GOT3 (cell line): ENCODE data around the gene BCAS3.
A peak's percentile ranks its signal among the peaks of the same experiment; 100 is the strongest.

Experiments
- DNase-seq: peaks from one replicate; lab custom pipeline; 2025; ENCODE audit warnings: mixed read lengths; lab: John Stamatoyannopoulos, UW

Gene BCAS3

GRCh38 chr17:61254904-61255303 is 577.3 kb downstream of the BCAS3 start:
- DNase-seq = no peak

GRCh38 chr17:61255647-61256046 is 578.0 kb downstream of the BCAS3 start:
- no peak for DNase-seq

- no peak for DNase-seq
These were observed 581.7 kb downstream of the BCAS3 start for GRCh38 chr17:61259360-61259759.

GRCh38 chr17:61260071-61260797 is 582.6 kb downstream of the BCAS3 start:
- no peak for DNase-seq

GRCh38 chr17:61261001-61261637 is 583.5 kb downstream of the BCAS3 start:
- DNase-seq = no peak

GRCh38 chr17:61265397-61265796 is 587.7 kb downstream of the BCAS3 start:
- no peak for DNase-seq

- no peak for DNase-seq
These were observed 590.2 kb downstream of the BCAS3 start for GRCh38 chr17:61267847-61268246.

- DNase-seq = no peak
These were observed 597.7 kb downstream of the BCAS3 start for GRCh38 chr17:61275395-61275794.

- no peak for DNase-seq
These were observed 599.2 kb downstream of the BCAS3 start for GRCh38 chr17:61276806-61277205.

GRCh38 chr17:61279476-61280145 is 602.0 kb downstream of the BCAS3 start:
- DNase-seq = peak; percentile 10

- no peak for DNase-seq
These were observed 602.7 kb downstream of the BCAS3 start for GRCh38 chr17:61280338-61280737.

- no peak for DNase-seq
These were observed 603.2 kb downstream of the BCAS3 start for GRCh38 chr17:61280851-61281250.

GRCh38 chr17:61282377-61282776 is 604.7 kb downstream of the BCAS3 start:
- no peak for DNase-seq

GRCh38 chr17:61283043-61283442 is 605.4 kb downstream of the BCAS3 start:
- DNase-seq = no peak

GRCh38 chr17:61284174-61284573 is 606.5 kb downstream of the BCAS3 start:
- peak; percentile 2 for DNase-seq

GRCh38 chr17:61284746-61285145 is 607.1 kb downstream of the BCAS3 start:
- no peak for DNase-seq

GRCh38 chr17:61285526-61286320 is 608.1 kb downstream of the BCAS3 start:
- no peak for DNase-seq

- no peak for DNase-seq
These were observed 608.8 kb downstream of the BCAS3 start for GRCh38 chr17:61286449-61286848.

GRCh38 chr17:61289408-61290385 is 612.0 kb downstream of the BCAS3 start:
- DNase-seq = no peak

- no peak for DNase-seq
These were observed 614.0 kb downstream of the BCAS3 start for GRCh38 chr17:61291451-61292285.
